Breast epithelium (tissue), 4 donors: ENCODE measurements around the gene ADAMTSL5. TPM values are rescaled to one million over a fixed set of nuclear protein-coding genes. Genes with fewer than 3 reads are reported as not detected.

Experiments used
- DNase-seq, 2 donors: peaks; one replicate each; pipeline ENCODE4 v3.0.0-alpha.2; 2019; ENCODE audit warnings: low spot score in 2 of 2
- H3K27ac ChIP-seq, 2 donors: fragments of 200-600 bp; sonication (generic) in 1 of 2; one replicate each; pipeline ENCODE4 v1.5.1; 2016 to 2019; ENCODE audit warnings: mild to moderate bottlenecking in 1 of 2
- H3K27me3 ChIP-seq, 2 donors: fragments of 200-600 bp; sonication (generic) in 1 of 2; one replicate each; pipeline versions ENCODE4 v1.5.1 to v1.6.0; 2017 to 2019; ENCODE audit warnings: control low read depth in 1 of 2, mild to moderate bottlenecking in 1 of 2
- H3K36me3 ChIP-seq: fragments of 200-600 bp; one replicate; pipeline ENCODE4 v1.5.1; 2019
- H3K4me1 ChIP-seq, 2 donors: fragments of 200-600 bp; sonication (generic); one replicate each; pipeline ENCODE4 v1.5.1; 2016 to 2019; ENCODE audit warnings: control low read depth in 1 of 2
- H3K4me3 ChIP-seq, 3 donors: fragments of 200-600 bp; sonication (generic); 1 replicate in 2 of 3; 2 replicates in 1 of 3; pipeline ENCODE4 v1.5.1; 2016 to 2019; ENCODE audit warnings: mild to moderate bottlenecking in 3 of 3, moderate library complexity in 2 of 3
- H3K9me3 ChIP-seq, 2 donors: fragments of 200-600 bp; sonication (generic) in 1 of 2; one replicate each; pipeline ENCODE4 v1.5.1; 2016 to 2019; ENCODE audit warnings: control low read depth in 1 of 2
- POLR2A ChIP-seq: fragments of 450-650 bp; IDR thresholded peaks from one replicate; pipeline ENCODE4 v1.6.1; 2016; ENCODE audit warnings: antibody characterized with exemption, mild to moderate bottlenecking, moderate library complexity
- POLR2AphosphoS5 ChIP-seq, 3 donors: sonication (generic); formaldehyde crosslinking; IDR thresholded peaks; one replicate each; pipeline ENCODE4 v1.6.1; 2017; ENCODE audit warnings: antibody characterized with exemption in 3 of 3
- intact Hi-C: fragments of 100-400 bp; cut with DNase I; formaldehyde crosslinking; loops from one replicate; pipeline ENCODE4 v1.15.1; 2023; ENCODE audit warnings: low total_unique reads
- total RNA-seq, 3 donors: library from RNA; depleted of rRNA; stranded (reverse); fragments of >200 nt; gene quantifications; one replicate each; pipeline ENCODE4 v1.1.0, GENCODE V29; 2016
- TF ChIP-seq, protein P1 (sequence below), 3 donors: fragments of 450-650 bp; IDR thresholded peaks; one replicate each; pipeline ENCODE4 v1.5.1; 2016 to 2017; ENCODE audit warnings: antibody characterized with exemption in 3 of 3, mild to moderate bottlenecking in 3 of 3, moderate library complexity in 3 of 3

ADAMTSL5 gene
- total RNA-seq, 3 donors from 2014 or later: 1.3 to 3.5 (median 2.1) TPM

DNA sequence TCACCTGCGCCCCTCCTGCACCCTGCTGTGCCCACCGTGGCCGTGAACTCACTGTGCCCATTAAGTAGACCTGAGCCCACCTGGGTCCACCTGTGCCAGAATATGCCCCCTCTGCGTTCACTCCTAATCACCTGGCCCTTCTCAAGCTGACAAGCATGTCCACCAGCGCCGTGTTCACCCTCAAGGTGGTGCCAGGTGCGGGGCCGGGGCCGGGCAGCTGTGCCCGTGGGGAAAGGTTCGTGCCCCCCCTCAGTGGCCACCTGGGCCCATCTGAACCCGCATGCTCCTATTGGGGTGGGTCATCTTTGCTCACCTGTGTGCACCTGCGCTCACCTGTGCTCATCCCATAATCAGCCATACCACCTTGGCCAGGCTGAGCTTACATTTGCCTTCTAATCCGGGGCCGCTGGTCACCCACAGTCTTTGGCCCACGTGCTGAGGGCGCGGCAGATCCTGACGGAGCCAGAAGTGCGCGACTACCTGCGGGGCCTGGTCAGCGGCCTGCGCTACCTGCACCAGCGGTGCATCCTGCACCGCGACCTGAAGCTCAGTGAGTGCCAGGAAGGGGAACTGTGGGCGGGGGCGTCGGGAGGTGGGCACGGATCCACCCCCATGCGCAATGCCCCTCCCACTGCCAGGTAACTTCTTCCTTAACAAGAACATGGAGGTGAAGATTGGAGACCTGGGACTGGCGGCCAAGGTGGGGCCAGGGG, 13.4 kb upstream of the ADAMTSL5 start:
- H3K4me1 ChIP-seq: no peaks in the 10 kb centered on the region
- H3K4me3 ChIP-seq: no peak overlapping the region
- H3K27me3 ChIP-seq: peaks cover 9 to 52% of the 10 kb centered on the region in 2 donors
- no peaks in the 10 kb centered on the region for H3K9me3 ChIP-seq
- H3K27ac ChIP-seq: no peak overlapping the region
- no peak for DNase-seq
- TF ChIP-seq, protein P1, sequence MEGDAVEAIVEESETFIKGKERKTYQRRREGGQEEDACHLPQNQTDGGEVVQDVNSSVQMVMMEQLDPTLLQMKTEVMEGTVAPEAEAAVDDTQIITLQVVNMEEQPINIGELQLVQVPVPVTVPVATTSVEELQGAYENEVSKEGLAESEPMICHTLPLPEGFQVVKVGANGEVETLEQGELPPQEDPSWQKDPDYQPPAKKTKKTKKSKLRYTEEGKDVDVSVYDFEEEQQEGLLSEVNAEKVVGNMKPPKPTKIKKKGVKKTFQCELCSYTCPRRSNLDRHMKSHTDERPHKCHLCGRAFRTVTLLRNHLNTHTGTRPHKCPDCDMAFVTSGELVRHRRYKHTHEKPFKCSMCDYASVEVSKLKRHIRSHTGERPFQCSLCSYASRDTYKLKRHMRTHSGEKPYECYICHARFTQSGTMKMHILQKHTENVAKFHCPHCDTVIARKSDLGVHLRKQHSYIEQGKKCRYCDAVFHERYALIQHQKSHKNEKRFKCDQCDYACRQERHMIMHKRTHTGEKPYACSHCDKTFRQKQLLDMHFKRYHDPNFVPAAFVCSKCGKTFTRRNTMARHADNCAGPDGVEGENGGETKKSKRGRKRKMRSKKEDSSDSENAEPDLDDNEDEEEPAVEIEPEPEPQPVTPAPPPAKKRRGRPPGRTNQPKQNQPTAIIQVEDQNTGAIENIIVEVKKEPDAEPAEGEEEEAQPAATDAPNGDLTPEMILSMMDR (IDR thresholded peaks at IDR 0.05): no peak
- TF ChIP-seq POLR2A (no peak), POLR2AphosphoS5 (IDR thresholded peaks at IDR 0.05) (no peak)
- intact Hi-C loops: no loop called here
- no peaks in the 10 kb centered on the region for H3K36me3 ChIP-seq

DNA sequence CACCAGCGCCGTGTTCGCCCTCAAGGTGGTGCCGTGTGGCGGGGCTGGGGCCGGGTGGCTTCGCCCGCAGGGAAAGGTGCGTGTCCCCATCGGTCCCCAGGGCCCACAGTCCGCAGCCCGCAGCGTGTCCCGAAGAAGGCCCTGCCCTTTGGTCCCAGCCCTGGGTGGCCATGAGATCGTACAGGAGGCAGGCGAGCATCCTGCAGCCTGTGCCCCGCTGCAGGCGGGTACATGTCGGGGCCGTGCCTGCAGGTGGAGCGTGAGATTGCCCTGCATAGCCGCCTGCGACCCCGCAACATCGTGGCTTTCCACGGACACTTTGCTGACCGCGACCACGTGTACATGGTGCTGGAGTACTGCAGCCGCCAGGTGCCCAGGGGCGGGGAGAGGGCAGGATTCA, 12.5 kb upstream of the ADAMTSL5 start:
- Histone ChIP-seq H3K36me3 (no peaks in the 10 kb centered on the region), H3K27me3 (peaks cover 9 to 52% of the 10 kb centered on the region in 2 donors), H3K27ac (no peak overlapping the region), H3K9me3 (no peaks in the 10 kb centered on the region), H3K4me1 (no peaks in the 10 kb centered on the region), H3K4me3 (peak overlapping the region in 2 of 3 donors; percentile 22 to 49)
- intact Hi-C loops: no loop called here
- no peak for TF ChIP-seq POLR2A
- TF ChIP-seq, protein P1 (IDR thresholded peaks at IDR 0.05): no peak
- TF ChIP-seq POLR2AphosphoS5 (IDR thresholded peaks at IDR 0.05): no peak
- DNase-seq: no peak

DNA sequence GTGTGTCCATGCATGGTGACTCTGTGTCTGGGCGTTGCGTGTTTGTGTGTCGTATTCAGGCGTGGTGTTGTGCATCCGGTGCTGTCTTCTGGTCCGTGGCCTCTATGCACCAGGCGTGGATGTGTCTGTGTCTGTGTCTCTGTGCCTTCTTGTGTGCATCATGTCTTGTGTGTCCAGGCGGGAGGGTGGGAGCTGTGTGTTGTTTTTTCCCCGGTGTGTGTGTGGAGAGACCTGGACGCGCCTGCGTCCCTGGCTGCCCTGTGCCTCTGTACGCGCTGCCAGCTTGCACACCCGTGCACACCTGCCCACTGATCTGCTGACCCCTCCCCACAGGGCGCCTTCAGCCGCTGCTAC, 12.1 kb upstream of the ADAMTSL5 start:
- TF ChIP-seq, protein P1 (IDR thresholded peaks at IDR 0.05): no peak
- TF ChIP-seq POLR2AphosphoS5 (IDR thresholded peaks at IDR 0.05) (no peak), POLR2A (no peak)
- Histone ChIP-seq H3K36me3 (no peaks in the 10 kb centered on the region), H3K4me3 (peak overlapping the region in 2 of 3 donors; percentile 22 to 49), H3K27me3 (peaks cover 9 to 52% of the 10 kb centered on the region in 2 donors), H3K4me1 (no peaks in the 10 kb centered on the region), H3K9me3 (no peaks in the 10 kb centered on the region), H3K27ac (no peak overlapping the region)
- no peak for DNase-seq
- intact Hi-C loops: no loop called here

DNA sequence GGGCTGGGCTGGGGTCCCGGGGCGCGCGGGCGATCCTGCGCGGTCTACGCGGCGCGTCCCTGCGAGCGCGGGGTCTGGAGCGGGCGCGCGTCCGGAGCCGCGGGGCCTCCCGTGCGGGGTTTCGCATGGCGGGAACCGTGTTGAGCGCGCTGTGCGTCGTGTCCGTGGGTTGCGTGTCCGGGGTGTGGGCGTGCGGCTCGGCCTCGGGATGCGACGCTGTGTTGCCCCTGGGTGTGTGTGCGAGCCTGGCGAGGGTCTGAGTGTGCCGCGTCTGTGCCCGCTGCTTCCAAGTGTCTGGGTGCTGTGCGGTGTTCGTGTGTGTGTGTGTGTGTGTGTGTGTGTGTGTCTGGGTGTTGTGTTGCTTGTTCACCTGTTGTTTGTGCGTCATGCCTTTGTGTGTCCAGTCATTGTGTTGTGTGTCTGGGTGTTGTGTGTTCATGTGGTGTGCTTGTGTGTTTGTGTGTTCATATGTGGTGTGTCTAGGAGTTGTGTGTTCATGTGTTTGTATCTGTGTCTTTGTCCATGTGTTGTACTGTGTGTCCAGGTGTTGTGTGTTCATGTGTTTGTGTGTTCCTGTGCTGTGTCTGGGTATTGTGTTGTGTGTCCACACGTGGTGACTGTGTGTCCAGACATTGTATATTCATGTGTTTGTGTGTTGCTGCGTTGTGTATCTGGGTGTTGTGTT, 11.6 kb upstream of the ADAMTSL5 start:
- no peak overlapping the region for H3K27ac ChIP-seq
- no peak for DNase-seq
- intact Hi-C loops: no loop called here
- peaks cover 9 to 48% of the 10 kb centered on the region in 2 donors for H3K27me3 ChIP-seq
- H3K36me3 ChIP-seq: no peaks in the 10 kb centered on the region
- H3K4me1 ChIP-seq: no peaks in the 10 kb centered on the region
- peak overlapping the region in 2 of 3 donors; percentile 49 to 70 for H3K4me3 ChIP-seq
- TF ChIP-seq, protein P1 (IDR thresholded peaks at IDR 0.05): no peak
- TF ChIP-seq POLR2A (no peak), POLR2AphosphoS5 (IDR thresholded peaks at IDR 0.05) (no peak)
- H3K9me3 ChIP-seq: no peaks in the 10 kb centered on the region
